GM19467 (cell line): ENCODE results near the gene MYO7B.

Experiments
- ATAC-seq: cut with Tn5 transposase; IDR thresholded peaks from one replicate; pipeline ENCODE4 v1.9.1; 2021; ENCODE audit warnings: mild to moderate bottlenecking, moderate library complexity; ENCODE audit not compliant: unreplicated experiment

The MYO7B gene

DNA sequence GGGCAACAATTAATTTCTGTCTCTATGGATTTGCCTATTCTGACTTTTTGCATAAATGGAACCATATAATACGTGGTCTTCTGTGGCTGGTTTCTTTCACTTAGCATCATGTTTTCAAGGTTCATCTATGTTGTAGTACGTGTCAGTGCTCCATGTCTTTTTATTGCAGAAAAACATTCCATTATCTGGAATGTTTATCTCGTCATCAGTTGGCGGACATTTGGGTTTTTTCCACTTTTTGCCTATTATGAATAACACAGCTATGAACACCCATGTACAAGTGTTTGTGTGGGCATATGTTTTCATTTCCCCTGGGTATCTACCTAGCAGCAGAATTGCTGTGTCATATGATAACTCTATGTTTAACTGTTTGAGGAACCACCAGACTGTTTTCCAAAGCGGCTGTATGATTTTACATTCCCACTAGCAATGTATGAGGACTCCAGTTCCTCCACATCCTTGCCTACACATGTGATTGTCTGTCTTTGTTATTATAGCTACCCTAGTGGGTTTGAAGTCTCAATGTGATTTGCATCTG lies 49.9 kb downstream of the MYO7B start:
- no peak for ATAC-seq

- ATAC-seq = no peak
These were observed 50.7 kb downstream of the MYO7B start for GRCh38 chr2:127586136-127586535.

- ATAC-seq = no peak
These were observed 51.3 kb downstream of the MYO7B start for GRCh38 chr2:127586746-127587295.

DNA sequence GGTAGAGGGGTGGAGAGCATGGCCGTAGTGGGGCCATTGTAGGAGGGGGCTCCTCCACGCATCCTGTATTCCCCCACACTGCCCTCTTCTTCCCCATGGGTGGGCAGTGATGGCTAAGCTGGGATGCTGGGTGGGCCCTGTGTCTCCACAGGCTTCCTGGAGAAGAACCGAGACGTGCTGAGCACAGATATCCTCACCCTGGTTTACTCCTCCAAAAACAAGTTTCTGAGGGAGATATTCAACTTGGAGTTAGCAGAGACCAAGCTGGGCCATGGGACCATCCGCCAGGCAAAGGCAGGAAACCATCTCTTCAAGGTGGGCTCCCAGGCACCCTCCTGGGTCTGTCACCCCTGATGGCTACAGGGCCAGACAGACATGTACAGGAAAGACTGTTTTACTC lies 52.8 kb downstream of the MYO7B start:
- no peak for ATAC-seq

DNA sequence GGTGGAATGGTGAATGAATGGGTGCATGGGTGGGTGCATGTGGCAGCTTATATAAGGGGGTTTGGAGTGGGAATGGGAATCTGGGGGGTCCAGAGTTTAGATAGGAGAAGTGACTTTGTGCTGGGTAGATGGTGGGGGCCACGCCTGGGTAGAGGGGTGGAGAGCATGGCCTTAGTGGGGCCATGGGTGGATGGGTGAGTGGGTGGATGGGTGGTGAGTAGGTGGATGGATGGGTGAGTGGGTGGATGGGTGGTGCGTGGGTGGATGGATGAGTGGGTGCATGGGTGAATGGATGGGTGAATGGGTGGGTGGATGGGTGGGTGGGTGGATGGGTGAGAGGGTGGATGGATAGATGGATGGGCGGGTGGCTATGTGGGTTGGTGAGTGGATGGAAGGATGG lies 53.9 kb downstream of the MYO7B start:
- ATAC-seq = no peak

- ATAC-seq = no peak
These were observed 54.4 kb downstream of the MYO7B start for GRCh38 chr2:127589841-127590240.

- ATAC-seq = no peak
These were observed 55.1 kb downstream of the MYO7B start for GRCh38 chr2:127590386-127591190.

DNA sequence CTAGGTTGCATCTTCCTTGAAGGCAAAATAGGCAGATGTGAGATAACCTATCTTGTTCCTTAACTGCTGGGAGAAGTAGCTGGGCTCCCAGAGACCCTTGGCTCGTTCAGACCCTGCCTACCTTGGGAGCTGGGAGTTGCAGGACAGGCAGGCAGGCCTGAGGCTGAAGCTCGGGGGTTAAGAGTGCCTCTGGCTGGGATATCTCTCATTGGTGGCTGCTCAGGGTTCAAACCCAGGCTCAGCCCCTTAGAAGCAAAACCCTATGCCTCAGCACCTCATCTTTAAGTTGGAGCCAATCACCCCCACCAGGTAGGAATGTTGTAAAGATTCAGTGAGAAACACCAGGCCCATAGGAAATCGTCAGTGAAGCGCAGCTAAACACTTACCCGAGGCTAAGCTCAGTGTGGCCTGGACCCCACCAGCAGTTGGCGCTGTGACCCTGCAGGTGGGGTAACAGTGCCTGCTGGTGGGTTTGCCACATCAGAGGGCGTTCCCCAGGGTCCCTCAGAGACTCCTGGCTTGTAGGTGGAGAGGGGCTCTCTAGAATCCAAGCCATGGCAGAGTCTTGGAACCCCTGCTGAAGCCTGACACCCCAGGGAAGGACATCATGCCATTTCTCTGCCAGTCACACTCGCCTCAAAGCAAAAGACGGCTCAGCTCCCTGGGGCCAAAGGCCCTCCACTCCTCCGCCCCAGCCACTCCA lies 55.9 kb downstream of the MYO7B start:
- ATAC-seq = no peak

- ATAC-seq = no peak
These were observed 57.3 kb downstream of the MYO7B start for GRCh38 chr2:127592761-127593227.

GRCh38 chr2:127593228-127594115 lies 58.0 kb downstream of the MYO7B start:
- ATAC-seq = no peak

GRCh38 chr2:127594116-127594591 lies 58.7 kb downstream of the MYO7B start:
- ATAC-seq = no peak

- no peak for ATAC-seq
These were observed 61.0 kb downstream of the MYO7B start for GRCh38 chr2:127596311-127597045.

GRCh38 chr2:127597046-127597983 lies 61.8 kb downstream of the MYO7B start:
- ATAC-seq = no peak

DNA sequence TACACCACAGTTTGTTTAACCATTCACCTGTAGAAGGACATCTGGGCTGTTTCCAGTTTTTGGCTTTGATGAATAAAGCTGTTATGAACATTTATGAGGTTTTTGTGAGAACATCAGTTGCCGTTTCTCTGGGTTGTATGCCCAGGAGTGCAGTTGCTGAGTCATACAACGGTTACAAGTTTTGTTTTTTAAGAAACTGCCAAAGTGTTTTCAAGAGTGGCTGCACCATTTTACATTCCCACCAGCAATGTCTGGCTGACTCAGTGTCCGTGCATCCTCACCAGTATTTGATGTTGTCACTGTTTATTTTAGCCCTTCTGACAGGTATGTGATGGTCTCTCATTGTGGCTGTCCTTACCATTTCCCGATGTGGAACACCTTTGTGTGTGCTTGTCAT lies 62.5 kb downstream of the MYO7B start:
- ATAC-seq = no peak

GRCh38 chr2:127598711-127599110 lies 63.2 kb downstream of the MYO7B start:
- no peak for ATAC-seq

- no peak for ATAC-seq
These were observed 63.7 kb downstream of the MYO7B start for GRCh38 chr2:127599211-127599610.

- ATAC-seq = no peak
These were observed 69.5 kb downstream of the MYO7B start for GRCh38 chr2:127604986-127605385.

DNA sequence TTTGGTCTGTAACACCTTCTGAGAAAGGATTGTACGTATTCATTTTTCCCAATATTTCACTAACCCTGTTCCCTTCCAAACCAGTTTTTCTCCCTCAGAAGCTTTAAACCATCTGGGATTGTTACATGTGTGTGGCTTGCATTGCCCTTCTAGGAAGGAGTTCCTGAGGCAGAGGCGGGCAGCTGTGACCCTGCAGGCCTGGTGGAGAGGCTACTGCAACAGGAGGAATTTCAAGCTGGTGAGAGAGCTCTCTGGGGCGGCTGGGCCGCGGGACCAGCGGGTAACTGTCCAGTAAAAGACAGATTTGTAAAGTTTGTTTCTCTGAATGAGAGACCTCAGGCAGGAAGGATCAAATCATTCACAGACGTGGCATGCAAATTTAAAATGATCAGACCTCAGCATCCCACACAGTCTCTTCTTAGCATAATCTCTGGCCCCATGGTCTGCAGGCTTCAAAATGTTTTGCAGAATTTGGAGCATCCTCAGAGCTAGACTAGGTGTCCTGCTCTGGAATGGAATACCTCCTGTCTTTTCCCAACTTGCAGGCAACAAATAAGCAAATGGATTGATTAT lies 70.3 kb downstream of the MYO7B start:
- no peak for ATAC-seq
